ENCODE data around the gene TPCN2. TPM values are rescaled to one million over a fixed set of nuclear protein-coding genes. Genes with fewer than 3 reads are reported as not detected.

The TPCN2 gene
- total and polyA plus RNA-seq, 2 of the 4 experiments (the other 2 are of a cell fraction): 3.4 to 8.0 TPM

- peaks cover 12% of the 10 kb centered on the region for H3K36me3 ChIP-seq (ENCODE audit: control insufficient read depth, insufficient read depth, low read length)
- in situ Hi-C loops (cut with MboI; ENCODE audit: low sequenced_read_pairs) (no loop called here), intact Hi-C loops (cut with micrococcal nuclease) (loop anchor here (5.0 kb wide), 1 partner anchor 169 kb away; the partner anchor contains the start of gene CPT1A), dilution Hi-C loops (cut with HindIII; ENCODE audit: low sequenced_read_pairs, unreplicated experiment) (no loop called here)
- peak overlapping the region; percentile 68 for H3K4me3 ChIP-seq (ENCODE audit: insufficient read depth, low read depth, low read length)
- H2AFZ ChIP-seq (replicated peaks; ENCODE audit: low read length, poor library complexity): peak overlapping the region; percentile 89
- peak overlapping the region; percentile 99 for H3K14ac ChIP-seq (replicated peaks; ENCODE audit: low read depth, low read length)
- CTCF ChIA-PET: no interaction called here
- H3K4ac ChIP-seq (ENCODE audit: low read depth, low read length): peak overlapping the region; percentile 98
- H4K91ac ChIP-seq (ENCODE audit: insufficient read depth, low read depth, low read length): peak overlapping the region; percentile 96
- BruUV-seq (replicated peaks): no TSS peak
- H3K27me3 ChIP-seq (ENCODE audit: control insufficient read depth, insufficient read depth, low read length): no peaks in the 10 kb centered on the region
- peak overlapping the region; percentile 96 for H2BK120ac ChIP-seq (ENCODE audit: low read depth, low read length)
- peak overlapping the region; percentile 95 for H3K9ac ChIP-seq (ENCODE audit: low read depth, low read length)
- H2BK20ac ChIP-seq (ENCODE audit: low read depth, low read length): peak overlapping the region; percentile 83
- peaks cover 8% of the 10 kb centered on the region for H4K20me1 ChIP-seq (ENCODE audit: insufficient read depth, low read length)
- peak overlapping the region; percentile 65 for H3K18ac ChIP-seq (ENCODE audit: low read depth, low read length)
- ATAC-seq (ENCODE audit: low read depth): peak; percentile 52
- peaks cover 20% of the 10 kb centered on the region for H3K9me1 ChIP-seq (ENCODE audit: insufficient read depth, low read length)
- peak overlapping the region; percentile 97 for H2BK5ac ChIP-seq (ENCODE audit: low read depth, low read length, poor library complexity, severe bottlenecking)
- no peak for TF ChIP-seq CEBPB (IDR thresholded peaks at IDR 0.05; ENCODE audit: low read depth, low read length)
- peak; percentile 89 for TF ChIP-seq MXI1 (IDR thresholded peaks at IDR 0.05; ENCODE audit: borderline replicate concordance, low read depth, low read length)
- peak; percentile 93 for TF ChIP-seq USF2 (IDR thresholded peaks at IDR 0.05; ENCODE audit: low read depth, low read length)
- TF ChIP-seq MAZ (IDR thresholded peaks at IDR 0.05; ENCODE audit: borderline replicate concordance, low read depth, low read length): peak; percentile 91
- TF ChIP-seq BHLHE40 (IDR thresholded peaks at IDR 0.05; ENCODE audit: low read depth, low read length): peak; percentile 85
- H3K9me3 ChIP-seq (ENCODE audit: control insufficient read depth, insufficient read depth, low read length): no peaks in the 10 kb centered on the region
- H2AK5ac ChIP-seq (ENCODE audit: low read depth, low read length): peak overlapping the region; percentile 100
- WGBS, 2 experiments (ENCODE audit: extremely low coverage in 2 of 2, insufficient read length in 1 of 2): 4% methylated on average over 9 of the region's 43 CpGs; no CpG with 5 or more reads in 1 of the 2 experiments
- H2AK9ac ChIP-seq (replicated peaks; ENCODE audit: low read depth, low read length, poor library complexity): peak overlapping the region; percentile 100
- H4K8ac ChIP-seq (ENCODE audit: low read depth in 2 of 2, low read length in 2 of 2): peak overlapping the region; percentile 70 to 92
- peak; percentile 77 for DNase-seq
- H3K79me1 ChIP-seq (ENCODE audit: low read depth in 1 of 2, low read length in 2 of 2): peaks cover 23 to 57% of the 10 kb centered on the region in 2 experiments
- peak overlapping the region; percentile 90 for H3K4me2 ChIP-seq (ENCODE audit: low read depth, low read length)
- peaks cover 51% of the 10 kb centered on the region for H3K4me1 ChIP-seq (ENCODE audit: control insufficient read depth, insufficient read depth, low read length)
- peak overlapping the region; percentile 92; the same call in 2 of the 3 replicates for H2BK15ac ChIP-seq (ENCODE audit: low read depth, low read length)
- peak overlapping the region; percentile 99 for H3K27ac ChIP-seq (ENCODE audit: insufficient read depth, low read length)
- peak overlapping the region; percentile 85 for H3K56ac ChIP-seq (ENCODE audit: extremely low read depth, insufficient read depth, low read length)
- H4K5ac ChIP-seq (ENCODE audit: low read depth, low read length): peak overlapping the region; percentile 75
- H3K23ac ChIP-seq (ENCODE audit: low read depth, low read length): peak overlapping the region; percentile 95
- POLR2A ChIA-PET (ENCODE audit: unreplicated experiment): interaction anchor here (1.2 to 1.6 kb wide), 3 partner anchors 33 to 78 kb away, joined by 3 to 4 read pairs (median 4); partner anchors contain the start of gene TPCN2
Measured at GRCh38 chr11:69010964-69011623, 37.6 kb upstream of the TPCN2 start.

Data from IMR-90 (cell line).